ENCODE measurements around the gene SRXN1. TPM values are rescaled to one million over a fixed set of nuclear protein-coding genes. Genes with fewer than 3 reads are reported as not detected.

SRXN1 gene
- total and polyA plus RNA-seq, 9 of the 15 experiments (the other 6 are each of a cell fraction or from before 2014, with no cell fraction given), result 6.8 to 36.4 (median 21.6) TPM

DNA sequence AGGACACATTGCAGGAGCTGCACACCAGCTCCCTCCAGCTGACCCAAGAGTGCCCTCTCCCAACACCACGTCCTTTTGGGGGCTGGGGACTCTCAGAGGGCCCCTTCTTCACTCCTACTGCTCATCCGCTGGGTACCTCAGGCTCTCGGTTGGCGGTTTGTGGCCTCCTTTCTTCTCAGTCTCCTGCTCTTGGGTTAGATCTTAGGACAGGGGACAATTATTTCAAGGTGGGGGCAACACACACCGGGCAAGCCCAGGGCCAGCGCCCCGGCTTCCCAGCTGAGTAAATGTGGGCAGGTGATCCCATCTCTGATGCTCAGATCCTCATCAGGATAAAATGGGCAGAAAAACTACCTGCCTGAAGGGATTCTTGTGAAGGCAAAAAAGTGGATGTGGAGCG, 44.0 kb downstream of the SRXN1 start:
- peaks cover 0 to 5% of the 10 kb centered on the region in 2 experiments; a peak in 2 of 5 replicates for H3K27me3 ChIP-seq (ENCODE audit: control insufficient read depth in 2 of 2, insufficient read depth in 2 of 2, low read length in 2 of 2)
- H3K9me1 ChIP-seq (ENCODE audit: control insufficient read depth, insufficient read depth, low read length), result no peaks in the 10 kb centered on the region
- CTCF ChIA-PET (ENCODE audit: low intra/inter-chr PET ratio), result no interaction called here
- peaks cover 7% of the 10 kb centered on the region; the same call in 2 of the 3 replicates for H3K79me2 ChIP-seq (ENCODE audit: control insufficient read depth, insufficient read depth, low read length)
- no peak overlapping the region for H3K27ac ChIP-seq (ENCODE audit: extremely low read depth, low read depth, low read length)
- DNase-seq (ENCODE audit: extremely low read depth in 1 of 4, low spot score in 3 of 4), result no peak
- H2AFZ ChIP-seq (ENCODE audit: low read depth, low read length), result no peak overlapping the region
- intact Hi-C loops (cut with micrococcal nuclease), result no loop called here
- H4K20me1 ChIP-seq (replicated peaks; ENCODE audit: control insufficient read depth, insufficient read depth, low read length), result no peaks in the 10 kb centered on the region
- peaks cover 6 to 32% of the 10 kb centered on the region in 2 experiments; a peak in 3 of 5 replicates for H3K4me1 ChIP-seq (replicated peaks in 1 of 2; ENCODE audit: control insufficient read depth in 2 of 2, insufficient read depth in 2 of 2, low read length in 2 of 2)
- FAIRE-seq, result no peak
- H3K4me2 ChIP-seq (ENCODE audit: insufficient read depth, low read length), result peak overlapping the region; percentile 62
- peak overlapping the region; percentile 42 for H3K4me3 ChIP-seq
- no peaks in the 10 kb centered on the region for H3K36me3 ChIP-seq (ENCODE audit: control insufficient read depth, insufficient read depth, low read length)
- BruUV-seq (replicated peaks), result TSS peak; percentile 50
- in situ Hi-C loops (cut with MboI), result no loop called here
- no peaks in the 10 kb centered on the region for H3K9me3 ChIP-seq (replicated peaks; ENCODE audit: control insufficient read depth, insufficient read depth, low read depth, low read length)
- peak overlapping the region in 1 of 2 experiments; percentile 92; a peak in 3 of 4 replicates for H3K9ac ChIP-seq (ENCODE audit: insufficient read depth in 1 of 2, low read depth in 2 of 2, low read length in 2 of 2)
- POLR2A ChIA-PET, result no interaction called here
- no peak for ATAC-seq
- TF ChIP-seq FOXM1 (IDR thresholded peaks at IDR 0.05; ENCODE audit: low read depth) (no peak), FOXM1 (CRISPR knock-in tag; IDR thresholded peaks at IDR 0.05; ENCODE audit: low read depth) (peak; percentile 40; the same call in 1 of the 2 replicates), ZBTB33 (CRISPR knock-in tag; IDR thresholded peaks at IDR 0.05) (0 out of 2 replicates have a peak, but pooled peaks have one; percentile 61), SIN3B (IDR thresholded peaks at IDR 0.05; ENCODE audit: low read depth) (no peak), CREM (IDR thresholded peaks at IDR 0.05; ENCODE audit: low read depth) (no peak)
- WGBS (ENCODE audit: insufficient coverage, low coverage, missing lambda C conversion rate), result 92% methylated on average over 7 of the region's 8 CpGs

Data from K562 (cell line).